ENCODE data around the gene FCN2.

The FCN2 gene

DNA sequence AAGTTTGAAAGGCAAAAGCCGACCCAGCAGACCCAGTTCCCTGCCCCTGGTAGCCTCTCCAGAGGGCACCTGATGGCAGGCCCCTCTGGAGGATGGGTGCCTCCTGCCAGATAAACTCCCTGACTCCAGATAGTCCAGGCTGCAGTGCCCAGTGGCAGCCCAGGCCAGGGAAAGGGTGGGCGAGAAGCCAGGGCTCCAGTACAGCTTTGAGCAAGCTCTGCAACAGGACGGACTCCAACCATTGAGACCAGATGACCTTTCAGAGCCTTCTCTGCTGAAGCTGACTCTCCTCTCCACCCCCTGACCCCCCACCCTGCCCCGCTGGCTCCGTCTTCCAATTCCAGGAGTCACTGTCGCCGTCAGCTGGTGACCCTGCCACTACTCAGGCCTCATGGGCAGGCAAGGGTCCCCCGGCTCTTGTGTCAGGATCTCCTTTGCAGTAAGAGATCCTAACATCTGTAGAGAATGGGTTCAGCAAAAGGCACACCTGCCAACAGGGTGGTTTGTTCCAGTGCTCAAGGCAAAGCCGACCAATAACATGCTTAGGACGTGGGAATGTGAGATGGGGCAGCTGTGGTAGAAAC lies 52.6 kb downstream of the FCN2 start:
- DNase-seq (ENCODE audit: low read depth), result no peak

DNA sequence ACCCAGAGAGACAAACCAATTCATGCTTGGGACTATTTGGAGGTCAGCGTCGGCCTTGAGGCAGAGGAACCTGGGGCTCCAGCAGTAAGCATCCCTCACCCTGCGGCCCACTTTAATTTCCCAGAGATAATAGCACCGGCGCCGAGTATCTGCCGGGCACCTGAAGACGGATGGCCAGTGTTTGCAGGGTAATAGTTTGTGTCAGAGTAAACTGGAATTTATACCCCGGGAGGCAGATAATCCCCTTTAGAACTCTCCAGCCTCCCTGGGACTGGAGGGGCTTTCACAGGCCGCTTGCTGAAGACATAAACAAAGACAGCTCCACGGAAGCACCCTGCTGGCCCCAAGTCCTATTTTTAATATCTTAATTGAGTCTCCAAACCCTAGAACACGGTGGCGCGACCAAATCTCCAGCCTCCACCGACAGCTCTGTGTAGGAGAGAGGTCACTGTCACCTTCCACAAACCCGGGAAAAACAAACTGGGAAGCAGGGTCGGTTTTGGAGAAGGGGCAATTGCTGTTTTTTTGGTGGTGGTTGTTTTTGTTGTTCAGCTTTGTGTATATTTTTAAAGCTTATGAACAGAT lies 54.5 kb downstream of the FCN2 start:
- no peak for DNase-seq (ENCODE audit: low read depth)

DNA sequence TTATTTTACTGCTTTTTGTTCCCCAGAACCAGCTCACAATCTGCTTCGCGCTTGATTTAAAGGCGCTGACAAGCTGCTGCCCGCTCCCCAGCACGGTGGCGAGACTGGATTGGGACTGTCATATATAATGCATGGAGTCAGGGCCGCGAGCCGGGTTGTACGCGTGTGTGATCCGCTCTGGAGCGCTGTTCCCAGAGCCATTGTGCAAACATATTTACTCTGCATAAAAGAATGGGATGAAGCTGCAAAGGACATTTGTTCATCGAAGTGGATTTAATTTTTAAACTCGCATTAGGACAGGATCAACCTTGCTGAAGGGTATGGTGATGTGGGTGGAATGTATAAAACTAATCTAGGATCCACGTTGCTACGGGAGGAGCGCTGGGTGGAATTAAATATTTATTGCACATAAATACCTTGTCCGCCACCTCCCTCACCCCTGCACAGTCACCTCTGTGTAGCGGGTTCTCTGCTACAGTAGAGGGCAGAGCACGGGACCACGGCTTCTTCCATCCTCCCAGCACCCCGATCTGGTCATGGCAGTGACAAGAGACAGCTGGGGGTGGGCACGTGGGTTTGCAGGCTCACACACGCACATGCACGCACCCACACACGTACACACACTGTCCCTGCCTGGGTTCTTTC lies 55.2 kb downstream of the FCN2 start:
- DNase-seq (ENCODE audit: low read depth), result no peak

DNA sequence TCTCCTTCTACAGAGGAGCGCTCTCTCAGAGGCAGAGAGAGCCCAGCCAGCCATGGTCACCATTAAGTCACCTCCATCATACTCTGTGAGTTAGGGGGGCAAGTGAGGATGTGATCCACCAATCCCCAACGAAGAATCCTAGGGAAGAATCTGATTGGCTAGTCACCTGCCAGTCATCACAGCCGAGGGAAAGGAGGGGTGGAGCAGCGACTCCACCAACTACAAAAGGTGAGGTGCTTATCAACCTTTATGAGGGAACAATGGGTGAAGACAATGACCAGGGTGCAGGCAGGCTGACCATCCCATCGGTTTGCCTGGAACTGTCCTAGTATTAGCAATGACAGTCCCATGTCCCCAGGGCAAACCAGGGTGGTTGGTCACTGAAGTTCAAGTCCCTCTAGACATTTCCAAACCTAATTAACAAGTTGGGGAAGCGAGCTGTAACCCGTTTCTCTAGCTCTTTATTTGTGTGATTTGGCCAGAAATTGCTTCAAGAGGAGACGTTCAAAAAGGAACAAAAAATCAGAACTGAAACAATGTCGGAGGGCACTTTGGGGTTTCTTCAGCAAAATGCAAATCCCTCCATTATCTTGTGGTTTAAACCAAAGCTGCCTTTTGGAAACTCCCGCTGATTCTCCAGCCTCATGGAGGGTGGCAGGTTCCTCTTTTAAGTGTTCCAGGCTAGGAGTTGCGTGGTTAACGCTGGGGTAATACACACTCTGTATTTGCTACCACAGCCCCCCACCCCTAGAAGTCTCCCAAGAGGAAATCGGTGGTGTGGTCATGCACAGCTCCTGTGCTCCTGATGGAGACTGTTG lies 55.9 kb downstream of the FCN2 start:
- no peak for DNase-seq (ENCODE audit: low read depth)
